Measurements from ENCODE around the gene HTN3. TPM values are rescaled to one million over a fixed set of nuclear protein-coding genes. Genes with fewer than 3 reads are reported as not detected.
A peak's percentile ranks its signal among the peaks of the same experiment; 100 is the strongest.
"Not testable (repeated sequence)": the region's sequence is repeated elsewhere in the genome, so short reads cannot be mapped to it uniquely, and the experiment has no call there.

Gene HTN3
- total RNA-seq, 2 donors from 2014 or later = not detected

- intact Hi-C loops (cut with DNase I) = no loop called here
These were observed 5.0 kb upstream of the HTN3 start for GRCh38 chr4:70023218-70023617.

GRCh38 chr4:70027011-70027410 lies 1.2 kb upstream of the HTN3 start:
- H3K4me3 ChIP-seq = no peak overlapping the region
- no peaks in the 10 kb centered on the region for H3K36me3 ChIP-seq (replicated peaks in 1 of 2; ENCODE audit: insufficient read depth in 1 of 2, low read depth in 2 of 2)
- intact Hi-C loops (cut with DNase I) = no loop called here
- ATAC-seq (no peak), DNase-seq (no peak)
- H3K27me3 ChIP-seq = no peaks in the 10 kb centered on the region
- H3K27ac ChIP-seq = no peak overlapping the region
- H3K9me3 ChIP-seq = no peaks in the 10 kb centered on the region
- TF ChIP-seq CTCF (IDR thresholded peaks at IDR 0.05) (no peak), POLR2A (IDR thresholded peaks at IDR 0.05) (no peak)
- H3K4me1 ChIP-seq = no peaks in the 10 kb centered on the region
- WGBS, 2 donors = 72 to 73% methylated on average over 5 of the region's 5 CpGs

More at GRCh38 chr4:70023218-70023617, 5.0 kb upstream of the HTN3 start:
- Histone ChIP-seq H3K4me3 (no peak overlapping the region), H3K4me1 (no peaks in the 10 kb centered on the region), H3K27ac (no peak overlapping the region), H3K9me3 (no peaks in the 10 kb centered on the region), H3K36me3 (replicated peaks in 1 of 2; ENCODE audit: insufficient read depth in 1 of 2, low read depth in 2 of 2) (no peaks in the 10 kb centered on the region), H3K27me3 (no peaks in the 10 kb centered on the region)
- ATAC-seq (no peak), DNase-seq (no peak)
- TF ChIP-seq CTCF (IDR thresholded peaks at IDR 0.05) (no peak), POLR2A (IDR thresholded peaks at IDR 0.05) (no peak)
- WGBS, 2 donors = 69 to 70% methylated on average over 2 of the region's 2 CpGs

- H3K9me3 ChIP-seq; DNase-seq; H3K27ac ChIP-seq; H3K27me3 ChIP-seq; H3K4me3 ChIP-seq; H3K36me3 ChIP-seq (replicated peaks in 1 of 2; ENCODE audit: insufficient read depth in 1 of 2, low read depth in 2 of 2); intact Hi-C loops (cut with DNase I); ATAC-seq; H3K4me1 ChIP-seq: not testable (repeated sequence)
- 77 to 85% methylated on average over 3 to 18 of the region's 18 CpGs for WGBS, 2 donors
These were observed 9.3 kb downstream of the HTN3 start for GRCh38 chr4:70037559-70037958.

GRCh38 chr4:70039928-70040327 lies 11.7 kb downstream of the HTN3 start:
- H3K27ac ChIP-seq; ATAC-seq; H3K4me1 ChIP-seq; intact Hi-C loops (cut with DNase I); H3K9me3 ChIP-seq; H3K4me3 ChIP-seq; H3K27me3 ChIP-seq; DNase-seq; H3K36me3 ChIP-seq (replicated peaks in 1 of 2; ENCODE audit: insufficient read depth in 1 of 2, low read depth in 2 of 2): not testable (repeated sequence)

GRCh38 chr4:70041652-70042286 lies 13.5 kb downstream of the HTN3 start:
- intact Hi-C loops (cut with DNase I) = no loop called here
- 54 to 66% methylated on average over 7 of the region's 7 CpGs for WGBS, 2 donors

GRCh38 chr4:70050138-70050537 lies 21.9 kb downstream of the HTN3 start, which contains the start of gene HTN1:
HTN1 (plus strand) TSS chr4:70050438; CDS start chr4:70053077, 2,639 bp downstream.
- H3K9me3 ChIP-seq; DNase-seq; H3K27ac ChIP-seq; intact Hi-C loops (cut with DNase I); H3K4me3 ChIP-seq; H3K27me3 ChIP-seq; H3K36me3 ChIP-seq (replicated peaks in 1 of 2; ENCODE audit: insufficient read depth in 1 of 2, low read depth in 2 of 2); ATAC-seq; H3K4me1 ChIP-seq: not testable (repeated sequence)
- 73 to 75% methylated on average over 6 of the region's 6 CpGs for WGBS, 2 donors

More at GRCh38 chr4:70041652-70042286, 13.5 kb downstream of the HTN3 start:
- no peak overlapping the region for H3K4me3 ChIP-seq
- H3K27ac ChIP-seq = peak overlapping the region in 2 of 4 donors; percentile 4 to 64
- H3K9me3 ChIP-seq = no peaks in the 10 kb centered on the region
- DNase-seq = peak in 3 of 4 donors; percentile 14 to 61 (median 18)
- no peak for ATAC-seq
- H3K4me1 ChIP-seq = no peaks in the 10 kb centered on the region
- H3K36me3 ChIP-seq (replicated peaks in 1 of 2; ENCODE audit: insufficient read depth in 1 of 2, low read depth in 2 of 2) = no peaks in the 10 kb centered on the region
- no peaks in the 10 kb centered on the region for H3K27me3 ChIP-seq
- no peak for TF ChIP-seq POLR2A (IDR thresholded peaks at IDR 0.05)

- H3K27ac ChIP-seq; DNase-seq; intact Hi-C loops (cut with DNase I); ATAC-seq; H3K9me3 ChIP-seq; H3K27me3 ChIP-seq; H3K36me3 ChIP-seq (replicated peaks in 1 of 2; ENCODE audit: insufficient read depth in 1 of 2, low read depth in 2 of 2); H3K4me3 ChIP-seq; H3K4me1 ChIP-seq: not testable (repeated sequence)
- 22 to 42% methylated on average over 1 of the region's 1 CpG for WGBS, 2 donors
These were observed 28.3 kb downstream of the HTN3 start for GRCh38 chr4:70056534-70056933.

All from body of pancreas (tissue), 4 donors.